ENCODE measurements around the gene MOV10. TPM values are rescaled to one million over a fixed set of nuclear protein-coding genes. Genes with fewer than 3 reads are reported as not detected.

Gene MOV10
- total and polyA plus RNA-seq, 2 of the 13 experiments (the other 11 are each of a cell fraction or from before 2014, with no cell fraction given), result 56.4 to 58.2 TPM

DNA sequence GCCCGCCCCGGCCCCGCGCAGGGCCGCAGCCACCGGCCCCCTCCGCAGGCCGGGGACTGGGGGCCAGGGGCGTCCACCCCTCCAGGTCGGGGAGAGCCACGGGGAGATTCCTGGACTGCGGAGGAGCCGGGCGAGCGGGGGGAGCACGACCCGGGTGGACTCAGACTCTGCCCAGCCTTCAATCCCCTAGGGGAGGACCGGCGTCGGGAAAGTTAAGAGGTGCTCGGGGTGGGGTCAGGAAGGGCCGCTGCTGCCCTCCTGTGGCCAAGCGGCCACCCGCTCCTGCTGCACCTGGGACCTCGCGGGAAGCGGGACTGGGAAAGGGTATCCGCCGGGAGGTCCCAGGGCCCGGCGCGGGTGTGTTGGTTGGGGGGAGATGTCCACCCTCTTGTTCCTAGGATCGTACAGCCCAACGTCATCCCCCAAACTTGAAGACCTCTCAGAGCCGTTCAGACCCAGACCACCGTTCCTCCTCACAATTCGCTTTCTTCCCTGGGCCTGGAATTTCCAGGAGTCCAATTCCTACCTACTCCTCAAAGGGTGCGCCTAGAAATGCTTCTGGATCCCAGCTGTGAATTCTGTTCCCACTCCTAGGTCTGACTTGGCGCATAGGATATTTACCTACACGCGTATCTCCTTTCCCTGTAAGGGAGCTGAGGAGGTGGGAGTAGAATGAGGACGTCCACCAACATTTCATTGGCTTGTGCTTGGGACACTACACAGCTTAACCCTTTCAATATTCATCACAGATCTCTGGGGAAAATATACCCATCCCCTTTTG, 33.0 kb downstream of the MOV10 start (continued):
- TF ChIP-seq HNF4G (IDR thresholded peaks at IDR 0.05; ENCODE audit: borderline replicate concordance, low read depth, low read length) (0 out of 2 replicates have a peak, but pooled peaks have one; percentile 24), HNF4G (CRISPR knock-in tag; IDR thresholded peaks at IDR 0.05; ENCODE audit: borderline replicate concordance, low read depth) (no peak), RARG (CRISPR knock-in tag; IDR thresholded peaks at IDR 0.05; ENCODE audit: low read depth) (no peak), ZNF703 (CRISPR knock-in tag; IDR thresholded peaks at IDR 0.05; ENCODE audit: borderline replicate concordance) (no peak), ZNF12 (CRISPR knock-in tag; IDR thresholded peaks at IDR 0.05) (no peak), ELF1 (CRISPR knock-in tag; IDR thresholded peaks at IDR 0.05) (0 out of 2 replicates have a peak, but pooled peaks have one; percentile 9), IRF9 (CRISPR knock-in tag; IDR thresholded peaks at IDR 0.05; ENCODE audit: borderline replicate concordance) (0 out of 2 replicates have a peak, but pooled peaks have one; percentile 14), HOXA3 (CRISPR knock-in tag; IDR thresholded peaks at IDR 0.05) (0 out of 2 replicates have a peak, but pooled peaks have one; percentile 13), TARDBP (CRISPR knock-in tag; IDR thresholded peaks at IDR 0.05) (peak; percentile 39; the same call in 1 of the 2 replicates), ZNF556 (CRISPR knock-in tag; IDR thresholded peaks at IDR 0.05; ENCODE audit: borderline replicate concordance) (no peak), TP53 (CRISPR knock-in tag; conservative IDR thresholded peaks at IDR 0.05) (0 out of 2 replicates have a peak, but pooled peaks have one; percentile 59), STAG1 (CRISPR knock-in tag; IDR thresholded peaks at IDR 0.05) (peak; percentile 90), ZNF362 (CRISPR knock-in tag; IDR thresholded peaks at IDR 0.05; ENCODE audit: borderline replicate concordance) (no peak), SRSF4 (IDR thresholded peaks at IDR 0.05; ENCODE audit: low read depth, low read length, poor library complexity, severe bottlenecking) (no peak), KLF15 (CRISPR knock-in tag; IDR thresholded peaks at IDR 0.05; ENCODE audit: borderline replicate concordance) (no peak), SP5 (CRISPR knock-in tag; IDR thresholded peaks at IDR 0.05; ENCODE audit: borderline replicate concordance, low read depth) (peak; percentile 10; the same call in 1 of the 2 replicates), PLSCR1 (CRISPR knock-in tag; IDR thresholded peaks at IDR 0.05; ENCODE audit: borderline replicate concordance) (no peak), MED13 (CRISPR knock-in tag; IDR thresholded peaks at IDR 0.05) (no peak), XRCC5 (optimal IDR thresholded peaks at IDR 0.05; ENCODE audit: low read length) (peak; percentile 42), RBM39 (IDR thresholded peaks at IDR 0.05; ENCODE audit: low read depth, low read length, poor library complexity, severe bottlenecking) (peak; percentile 45)
- TF ChIP-seq, protein P1, sequence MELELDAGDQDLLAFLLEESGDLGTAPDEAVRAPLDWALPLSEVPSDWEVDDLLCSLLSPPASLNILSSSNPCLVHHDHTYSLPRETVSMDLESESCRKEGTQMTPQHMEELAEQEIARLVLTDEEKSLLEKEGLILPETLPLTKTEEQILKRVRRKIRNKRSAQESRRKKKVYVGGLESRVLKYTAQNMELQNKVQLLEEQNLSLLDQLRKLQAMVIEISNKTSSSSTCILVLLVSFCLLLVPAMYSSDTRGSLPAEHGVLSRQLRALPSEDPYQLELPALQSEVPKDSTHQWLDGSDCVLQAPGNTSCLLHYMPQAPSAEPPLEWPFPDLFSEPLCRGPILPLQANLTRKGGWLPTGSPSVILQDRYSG (CRISPR knock-in tag; IDR thresholded peaks at IDR 0.05), result no peak
